ENCODE measurements around the gene PLXNA3.
"Not testable (repeated sequence)": the region's sequence is repeated elsewhere in the genome, so short reads cannot be mapped to it uniquely, and the experiment has no call there.

Gene PLXNA3

GRCh38 chrX:154488336-154489075, 30.4 kb downstream of the PLXNA3 start:
- H3K4me3 ChIP-seq (ENCODE audit: low read depth, low read length), result no peak overlapping the region
- no peak for TF ChIP-seq CTCF (IDR thresholded peaks at IDR 0.05; ENCODE audit: low read depth, low read length, missing control alignments)
- DNase-seq (ENCODE audit: low read depth), result no peak

- H3K4me3 ChIP-seq (ENCODE audit: low read depth, low read length), result peak overlapping the region; percentile 61
- no peak for TF ChIP-seq CTCF (IDR thresholded peaks at IDR 0.05; ENCODE audit: low read depth, low read length, missing control alignments)
- no peak for DNase-seq (ENCODE audit: low read depth)
These were observed 31.1 kb downstream of the PLXNA3 start for GRCh38 chrX:154489182-154489581.

GRCh38 chrX:154490021-154490413, 31.9 kb downstream of the PLXNA3 start:
- no peak for DNase-seq (ENCODE audit: low read depth)
- TF ChIP-seq CTCF (IDR thresholded peaks at IDR 0.05; ENCODE audit: low read depth, low read length, missing control alignments), result no peak

GRCh38 chrX:154490414-154491083, 32.5 kb downstream of the PLXNA3 start, which contains the start of gene SLC10A3:
Gene SLC10A3, minus strand, starts transcription at chrX:154490629. Its CDS starts 1,689 bp downstream, at chrX:154488940.
- peak; percentile 79 for DNase-seq (ENCODE audit: low read depth)
- no peak for TF ChIP-seq CTCF (IDR thresholded peaks at IDR 0.05; ENCODE audit: low read depth, low read length, missing control alignments)
- H3K4me3 ChIP-seq (ENCODE audit: low read depth, low read length), result peak within 1 kb of the TSS; percentile 64

More at GRCh38 chrX:154490021-154490413, 31.9 kb downstream of the PLXNA3 start:
- peak overlapping the region; percentile 61 for H3K4me3 ChIP-seq (ENCODE audit: low read depth, low read length)

GRCh38 chrX:154494715-154495114, 36.6 kb downstream of the PLXNA3 start:
- TF ChIP-seq CTCF (IDR thresholded peaks at IDR 0.05; ENCODE audit: low read depth, low read length, missing control alignments), result no peak
- DNase-seq (ENCODE audit: low read depth), result no peak
- no peak overlapping the region for H3K4me3 ChIP-seq (ENCODE audit: low read depth, low read length)

- TF ChIP-seq CTCF (IDR thresholded peaks at IDR 0.05; ENCODE audit: low read depth, low read length, missing control alignments), result no peak
- DNase-seq (ENCODE audit: low read depth), result no peak
- H3K4me3 ChIP-seq (ENCODE audit: low read depth, low read length), result no peak overlapping the region
These were observed 37.4 kb downstream of the PLXNA3 start for GRCh38 chrX:154495472-154495922.

GRCh38 chrX:154496591-154497137, 38.6 kb downstream of the PLXNA3 start:
- H3K4me3 ChIP-seq (ENCODE audit: low read depth, low read length); DNase-seq (ENCODE audit: low read depth): not testable (repeated sequence)

- H3K4me3 ChIP-seq (ENCODE audit: low read depth, low read length); DNase-seq (ENCODE audit: low read depth): not testable (repeated sequence)
These were observed 43.3 kb downstream of the PLXNA3 start for GRCh38 chrX:154501423-154501822.

Data from GM12864 (cell line).